NCI-H82 treated with DMSO at 0.1 percent for 48 hours (cell line): ENCODE measurements around the gene GNAI3.
A peak's percentile ranks its signal among the peaks of the same experiment; 100 is the strongest.

Experiments used
- DNase-seq: peaks from one replicate; lab custom pipeline; 2025; ENCODE audit not compliant: unreplicated experiment; lab: John Stamatoyannopoulos, UW

The GNAI3 gene

GRCh38 chr1:109634771-109635750 lies 86.6 kb downstream of the GNAI3 start:
- no peak for DNase-seq

GRCh38 chr1:109635862-109636200 lies 87.4 kb downstream of the GNAI3 start:
- DNase-seq, result no peak

GRCh38 chr1:109636201-109636952 lies 88.0 kb downstream of the GNAI3 start:
- DNase-seq, result no peak

- no peak for DNase-seq
Observed at GRCh38 chr1:109637446-109637845, 89.0 kb downstream of the GNAI3 start.

- DNase-seq, result peak; percentile 25
Observed at GRCh38 chr1:109639063-109639840, 90.8 kb downstream of the GNAI3 start.

- no peak for DNase-seq
Observed at GRCh38 chr1:109639841-109640184, 91.4 kb downstream of the GNAI3 start.

- DNase-seq, result peak; percentile 53
Observed at GRCh38 chr1:109640285-109640865, 92.0 kb downstream of the GNAI3 start.

GRCh38 chr1:109641078-109641740 lies 92.8 kb downstream of the GNAI3 start:
- DNase-seq, result no peak

GRCh38 chr1:109641861-109642260 lies 93.4 kb downstream of the GNAI3 start:
- no peak for DNase-seq

GRCh38 chr1:109642626-109643025 lies 94.2 kb downstream of the GNAI3 start:
- DNase-seq, result no peak

GRCh38 chr1:109643385-109644230 lies 95.2 kb downstream of the GNAI3 start:
- DNase-seq, result peak; percentile 50

GRCh38 chr1:109644670-109645069 lies 96.3 kb downstream of the GNAI3 start:
- no peak for DNase-seq

GRCh38 chr1:109649491-109649914 lies 101.1 kb downstream of the GNAI3 start:
- DNase-seq, result no peak

- DNase-seq, result no peak
Observed at GRCh38 chr1:109650609-109651008, 102.2 kb downstream of the GNAI3 start.

GRCh38 chr1:109652402-109652801 lies 104.0 kb downstream of the GNAI3 start:
- DNase-seq, result no peak

- no peak for DNase-seq
Observed at GRCh38 chr1:109653306-109653705, 104.9 kb downstream of the GNAI3 start.

- no peak for DNase-seq
Observed at GRCh38 chr1:109654519-109654918, 106.1 kb downstream of the GNAI3 start.

- DNase-seq, result peak; percentile 43
Observed at GRCh38 chr1:109655615-109656519, 107.5 kb downstream of the GNAI3 start, which contains the start of gene GSTM4. TSS of gene GSTM4 (plus strand) at chr1:109656099. CDS start at chr1:109656390, 291 bp downstream.
